Right ventricle myocardium inferior (tissue), 1 donor: ENCODE results near the gene SPEM1. TPM values are rescaled to one million over a fixed set of nuclear protein-coding genes. Genes with fewer than 3 reads are reported as not detected.

Experiments used
- ATAC-seq: fragments of 200-7000 bp; cut with Tn5 transposase; one replicate; pipeline ENCODE4 v1.9.1; 2020; ENCODE audit warnings: mild to moderate bottlenecking, moderate library complexity
- DNase-seq: peaks from one replicate; pipeline ENCODE4 v3.0.0; 2021; ENCODE audit errors: missing footprints
- intact Hi-C: fragments of 100-400 bp; cut with DNase I; formaldehyde crosslinking; loops from one replicate; pipeline ENCODE4 v1.11.0; 2022
- long read RNA-seq: library from polyadenylated mRNA; unstranded; transcript quantifications from one replicate; pipeline ENCODE4 v2.0.0, GENCODE V29; 2021
- total RNA-seq: library from RNA; stranded (reverse); fragmentation: NEBNext Ultra II Directional; extraction: Animal tissue kit (Norgen Biotek cat#: 25700); gene quantifications from one replicate; pipeline ENCODE4 v1.2.1, GENCODE V29; 2021
- donor health status: DM: no; HTN: yes; CAD: no; lungs with severe emphysema.

Gene SPEM1
- not detected for total RNA-seq
- long read RNA-seq: 0 reads

GRCh38 chr17:7419819-7420610 is at the start of gene SPEM1:
Gene SPEM1, plus strand, starts transcription at chr17:7420324. Its CDS starts 61 bp downstream, at chr17:7420385.
- ATAC-seq (no peak), DNase-seq (no peak)
- intact Hi-C loops: no loop called here

DNA sequence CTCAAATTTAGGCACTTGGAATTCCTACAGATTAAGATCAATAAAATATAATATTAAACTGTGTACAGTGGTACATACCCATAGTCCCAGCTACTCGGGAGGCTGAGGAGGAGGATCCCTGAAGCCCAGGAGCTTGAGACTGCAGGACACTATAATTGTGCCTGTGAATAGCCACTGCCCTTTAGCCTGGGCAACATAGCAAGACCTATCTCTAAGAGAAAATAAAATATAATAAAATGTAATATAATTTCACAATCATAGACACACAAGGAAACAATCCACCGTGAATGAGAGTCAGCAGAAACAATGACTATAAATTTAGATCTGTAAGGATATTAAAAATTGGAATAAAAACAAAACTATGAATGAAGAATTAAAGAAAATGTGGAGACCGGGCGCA is 49.3 kb upstream of the SPEM1 start:
- DNase-seq (no peak), ATAC-seq (no peak)
- intact Hi-C loops: no loop called here

DNA sequence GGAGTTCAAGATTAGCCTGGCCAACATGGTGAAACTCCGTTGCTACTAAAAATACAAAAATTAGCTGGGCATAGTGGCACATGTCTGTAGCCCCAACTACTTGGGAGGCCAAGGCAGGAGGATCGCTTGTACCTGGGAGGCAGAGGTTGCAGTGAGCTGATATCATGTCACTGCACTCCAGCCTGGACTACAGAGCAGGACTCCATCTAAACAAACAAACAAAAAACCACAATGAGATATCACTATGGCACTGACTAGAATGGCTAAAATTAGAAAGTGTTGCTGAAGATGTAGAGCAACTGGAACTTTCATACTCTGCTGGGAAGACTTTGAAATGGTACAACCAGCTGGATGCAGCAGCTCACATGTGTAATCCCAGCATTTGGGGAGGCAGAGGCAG is 45.8 kb upstream of the SPEM1 start:
- ATAC-seq (no peak), DNase-seq (no peak)
- intact Hi-C loops: no loop called here

DNA sequence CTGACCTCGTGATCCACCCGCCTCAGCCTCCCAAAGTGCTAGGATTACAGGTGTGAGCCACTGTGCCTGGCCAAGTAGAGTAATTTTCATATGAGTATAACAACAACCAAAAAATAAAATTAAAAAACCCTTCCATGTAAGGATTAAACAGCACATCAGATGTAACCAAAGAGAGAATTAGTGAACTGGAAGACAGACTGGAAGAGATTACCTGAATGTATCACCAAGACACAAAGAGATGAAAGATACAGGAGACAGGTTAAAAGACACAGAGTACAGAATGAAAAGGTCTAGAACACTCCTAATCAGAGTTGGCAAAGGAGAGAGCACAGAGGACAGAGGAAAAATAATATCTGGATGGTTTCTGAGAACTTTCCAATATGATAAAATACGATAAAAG is 41.0 kb upstream of the SPEM1 start:
- no peak for DNase-seq
- intact Hi-C loops: no loop called here
- ATAC-seq: no peak

DNA sequence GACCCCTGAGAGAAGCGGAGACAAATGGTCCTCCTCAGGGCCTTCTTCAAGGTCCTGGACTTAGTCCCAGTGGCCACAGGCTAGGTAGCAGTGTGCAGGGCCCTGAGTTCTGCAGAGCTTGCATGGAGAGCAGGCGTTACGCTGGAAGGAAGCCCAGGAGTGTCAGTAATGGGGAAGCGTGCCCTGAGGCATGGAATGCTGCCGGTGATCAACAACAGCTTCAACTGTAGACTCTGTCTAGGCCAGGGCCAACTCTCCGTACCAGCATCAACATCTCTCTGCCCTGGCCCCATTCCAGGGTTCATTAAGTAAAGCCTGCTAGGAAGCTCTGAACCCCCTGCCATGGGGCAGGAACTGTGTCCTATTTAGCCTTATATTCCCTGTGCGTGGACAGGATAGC is 39.8 kb upstream of the SPEM1 start:
- intact Hi-C loops: no loop called here
- DNase-seq (peak; percentile 76), ATAC-seq (peak; percentile 83)

GRCh38 chr17:7380855-7381683 is 39.1 kb upstream of the SPEM1 start, which contains the start of gene TNK1:
Gene TNK1, plus strand, starts transcription at chr17:7381089. Its CDS starts 1,838 bp downstream, at chr17:7382927.
- peak; percentile 60 for ATAC-seq
- intact Hi-C loops: no loop called here

DNA sequence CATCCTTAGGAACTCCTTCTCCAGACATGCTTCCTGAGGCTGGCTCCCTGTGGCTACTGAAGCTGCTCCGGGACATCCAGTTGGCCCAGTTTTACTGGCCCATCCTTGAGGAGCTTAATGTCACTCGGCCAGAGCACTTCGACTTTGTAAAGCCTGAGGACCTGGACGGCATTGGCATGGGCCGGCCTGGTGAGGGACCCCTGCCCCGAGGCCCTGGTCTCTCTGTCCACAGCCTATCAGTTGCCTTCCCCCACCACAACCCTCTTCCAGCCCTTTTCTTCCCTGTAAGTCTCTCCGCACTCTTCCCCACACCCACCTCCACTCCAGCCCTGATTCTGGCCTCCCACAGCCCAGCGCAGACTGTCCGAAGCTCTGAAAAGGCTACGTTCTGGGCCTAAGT is 37.2 kb upstream of the SPEM1 start:
- DNase-seq (no peak), ATAC-seq (no peak)
- intact Hi-C loops: no loop called here

More at GRCh38 chr17:7380855-7381683, 39.1 kb upstream of the SPEM1 start, which contains the start of gene TNK1:
- DNase-seq: peak; percentile 75

GRCh38 chr17:7383371-7383741 is 36.8 kb upstream of the SPEM1 start:
- ATAC-seq (no peak), DNase-seq (no peak)
- intact Hi-C loops: no loop called here

DNA sequence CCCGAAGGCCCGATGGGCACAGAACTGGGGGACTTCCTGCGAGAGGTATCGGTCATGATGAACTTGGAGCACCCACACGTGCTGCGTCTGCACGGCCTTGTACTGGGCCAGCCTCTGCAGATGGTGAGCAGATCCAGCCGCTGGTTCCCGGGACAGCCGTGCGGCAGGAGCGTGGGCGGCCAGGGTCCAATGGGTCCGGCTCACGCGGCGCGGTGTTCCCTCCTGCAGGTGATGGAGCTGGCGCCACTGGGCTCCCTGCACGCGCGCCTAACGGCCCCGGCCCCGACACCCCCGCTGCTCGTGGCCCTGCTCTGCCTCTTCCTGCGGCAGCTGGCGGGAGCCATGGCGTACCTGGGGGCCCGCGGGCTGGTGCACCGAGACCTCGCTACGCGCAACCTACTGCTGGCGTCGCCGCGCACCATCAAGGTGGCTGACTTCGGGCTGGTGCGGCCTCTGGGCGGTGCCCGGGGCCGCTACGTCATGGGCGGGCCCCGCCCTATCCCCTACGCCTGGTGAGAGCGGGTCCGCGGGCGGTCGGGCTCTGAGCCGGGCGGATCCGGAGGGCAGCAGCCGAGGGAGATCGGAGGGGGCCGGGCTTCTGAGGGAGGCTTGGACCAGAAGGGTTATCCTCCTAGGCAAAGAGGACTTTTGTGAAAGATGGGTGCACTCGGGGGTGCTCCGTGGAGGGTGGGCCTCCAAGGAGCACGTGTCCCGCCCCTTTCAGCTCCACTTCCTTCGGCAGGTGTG is 36.2 kb upstream of the SPEM1 start:
- peak; percentile 58 for ATAC-seq
- peak; percentile 72 for DNase-seq
- intact Hi-C loops: no loop called here

- DNase-seq (no peak), ATAC-seq (no peak)
- intact Hi-C loops: no loop called here
Measured at GRCh38 chr17:7384489-7385081, 35.5 kb upstream of the SPEM1 start.

- intact Hi-C loops: no loop called here
- DNase-seq (no peak), ATAC-seq (no peak)
Measured at GRCh38 chr17:7388856-7389255, 31.3 kb upstream of the SPEM1 start.

GRCh38 chr17:7389924-7390910 is 29.9 kb upstream of the SPEM1 start:
- DNase-seq (no peak), ATAC-seq (no peak)
- intact Hi-C loops: loop anchor here (5.0 kb wide), 2 partner anchors 73 to 182 kb away; partner anchors contain the start of gene GPS2

DNA sequence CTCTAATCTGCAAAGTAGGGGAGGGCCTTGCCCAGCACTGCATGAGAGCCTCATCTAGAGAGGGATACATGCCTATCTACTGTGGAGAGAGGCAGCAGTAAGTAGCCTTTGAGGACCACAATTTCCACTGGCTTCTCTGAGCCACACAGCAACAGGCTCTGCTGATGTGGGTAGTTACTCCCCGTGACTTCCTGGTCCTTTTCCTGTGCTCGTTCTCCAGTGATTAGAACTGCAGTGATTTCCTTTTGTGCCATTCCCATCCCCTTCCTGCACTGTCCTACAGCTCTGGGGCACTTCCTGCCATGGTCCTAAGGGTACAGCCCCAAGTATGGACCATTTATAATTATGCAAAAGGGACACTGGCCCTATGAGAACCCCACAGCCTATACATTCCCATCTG is 28.8 kb upstream of the SPEM1 start:
- ATAC-seq (no peak), DNase-seq (no peak)
- intact Hi-C loops: loop anchor here (5.0 kb wide), 2 partner anchors 74 to 181 kb away; partner anchors contain the start of gene GPS2

- intact Hi-C loops: loop anchor here (5.0 kb wide), 2 partner anchors 76 to 179 kb away; partner anchors contain the start of gene GPS2
- ATAC-seq: no peak
- DNase-seq: no peak
Measured at GRCh38 chr17:7392696-7393612, 27.2 kb upstream of the SPEM1 start.

DNA sequence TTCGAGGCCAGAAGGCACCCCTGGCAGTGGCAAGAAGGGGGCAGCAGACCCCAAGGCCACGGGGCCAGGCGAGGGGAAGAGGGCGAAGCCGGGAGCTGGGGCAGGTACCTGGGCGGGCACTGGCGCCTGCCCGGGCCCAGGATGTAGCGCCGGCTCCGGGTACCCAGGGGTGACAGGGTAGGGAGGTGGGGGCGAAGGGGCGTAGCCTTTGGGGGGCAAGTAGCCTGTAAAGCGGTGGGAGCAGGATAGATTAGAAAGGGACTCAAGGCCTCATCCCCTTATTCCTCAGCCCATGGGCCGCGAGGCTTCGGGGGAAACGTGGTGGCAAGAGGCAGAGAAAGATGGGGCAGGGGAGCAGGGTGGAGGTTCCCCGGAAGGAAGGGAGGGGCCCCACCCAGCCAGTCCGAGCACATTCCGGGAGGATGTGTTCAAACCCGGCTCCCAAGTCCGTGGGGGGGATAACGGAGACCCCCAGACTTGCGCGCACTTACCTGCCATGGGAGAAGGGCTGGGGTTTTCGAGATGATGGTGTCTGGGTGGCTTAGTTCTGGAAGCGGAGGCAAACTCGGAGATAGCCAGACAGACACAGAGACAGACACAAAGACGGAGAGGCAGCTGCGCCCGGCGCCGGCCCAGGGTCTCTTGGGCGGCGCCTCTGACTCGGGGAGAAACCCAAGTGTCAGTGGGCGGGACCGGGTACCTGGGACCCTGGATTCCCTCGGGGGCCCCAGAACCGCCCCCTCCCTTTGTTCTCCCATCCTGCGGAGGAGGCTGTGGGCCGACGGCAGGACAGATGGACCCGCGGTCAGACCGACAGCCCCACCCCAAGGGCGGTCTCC is 26.3 kb upstream of the SPEM1 start:
- intact Hi-C loops: loop anchor here (2.0 to 5.0 kb wide), 3 partner anchors 43 to 178 kb away; partner anchors contain the start of gene GPS2
- ATAC-seq (peak; percentile 15), DNase-seq (peak; percentile 78)
